SH-SY5Y (cell line): ENCODE results near the gene DZIP1.

Experiments
- GATA2 ChIP-seq: IDR thresholded peaks from 2 replicates; pipeline ENCODE4 v1.6.1; 2011; ENCODE audit warnings: mild to moderate bottlenecking, low read depth, low read length
- GATA3 ChIP-seq: IDR thresholded peaks from 2 replicates; pipeline ENCODE4 v1.6.1; 2011; ENCODE audit warnings: low read depth, mild to moderate bottlenecking, low read length, moderate library complexity

The DZIP1 gene, protein sequence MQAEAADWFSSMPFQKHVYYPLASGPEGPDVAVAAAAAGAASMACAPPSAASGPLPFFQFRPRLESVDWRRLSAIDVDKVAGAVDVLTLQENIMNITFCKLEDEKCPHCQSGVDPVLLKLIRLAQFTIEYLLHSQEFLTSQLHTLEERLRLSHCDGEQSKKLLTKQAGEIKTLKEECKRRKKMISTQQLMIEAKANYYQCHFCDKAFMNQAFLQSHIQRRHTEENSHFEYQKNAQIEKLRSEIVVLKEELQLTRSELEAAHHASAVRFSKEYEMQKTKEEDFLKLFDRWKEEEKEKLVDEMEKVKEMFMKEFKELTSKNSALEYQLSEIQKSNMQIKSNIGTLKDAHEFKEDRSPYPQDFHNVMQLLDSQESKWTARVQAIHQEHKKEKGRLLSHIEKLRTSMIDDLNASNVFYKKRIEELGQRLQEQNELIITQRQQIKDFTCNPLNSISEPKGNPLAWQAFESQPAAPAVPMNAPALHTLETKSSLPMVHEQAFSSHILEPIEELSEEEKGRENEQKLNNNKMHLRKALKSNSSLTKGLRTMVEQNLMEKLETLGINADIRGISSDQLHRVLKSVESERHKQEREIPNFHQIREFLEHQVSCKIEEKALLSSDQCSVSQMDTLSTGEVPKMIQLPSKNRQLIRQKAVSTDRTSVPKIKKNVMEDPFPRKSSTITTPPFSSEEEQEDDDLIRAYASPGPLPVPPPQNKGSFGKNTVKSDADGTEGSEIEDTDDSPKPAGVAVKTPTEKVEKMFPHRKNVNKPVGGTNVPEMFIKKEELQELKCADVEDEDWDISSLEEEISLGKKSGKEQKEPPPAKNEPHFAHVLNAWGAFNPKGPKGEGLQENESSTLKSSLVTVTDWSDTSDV

DNA sequence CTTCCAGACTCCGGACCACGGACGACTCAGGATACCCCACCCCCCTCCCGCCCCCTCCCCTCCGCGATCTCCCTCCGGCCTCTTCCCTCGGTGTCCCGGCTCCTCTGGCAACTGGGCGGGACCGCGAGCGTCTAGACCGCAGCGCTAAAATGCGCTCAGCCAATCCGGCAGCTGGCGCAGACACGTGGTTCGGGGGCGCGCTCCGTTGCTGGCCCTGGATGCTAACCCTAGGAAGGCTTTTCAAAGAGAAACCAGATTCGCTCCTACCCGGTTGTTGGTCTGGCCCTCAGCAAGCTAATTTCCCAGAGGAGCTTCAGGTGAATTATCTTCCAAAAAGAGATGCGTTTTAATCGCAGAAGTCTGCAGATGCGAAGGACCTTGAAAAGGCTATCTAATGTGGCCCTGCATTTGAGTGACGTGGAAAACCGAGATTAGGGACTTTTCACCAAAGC, at the start of gene DZIP1:
DZIP1 (minus strand) TSS at position 106 of the 452 bp plus-strand sequence. CDS start 2,677 bp downstream, outside the sequence.
- TF ChIP-seq GATA2: no peak
- no peak for TF ChIP-seq GATA3

DNA sequence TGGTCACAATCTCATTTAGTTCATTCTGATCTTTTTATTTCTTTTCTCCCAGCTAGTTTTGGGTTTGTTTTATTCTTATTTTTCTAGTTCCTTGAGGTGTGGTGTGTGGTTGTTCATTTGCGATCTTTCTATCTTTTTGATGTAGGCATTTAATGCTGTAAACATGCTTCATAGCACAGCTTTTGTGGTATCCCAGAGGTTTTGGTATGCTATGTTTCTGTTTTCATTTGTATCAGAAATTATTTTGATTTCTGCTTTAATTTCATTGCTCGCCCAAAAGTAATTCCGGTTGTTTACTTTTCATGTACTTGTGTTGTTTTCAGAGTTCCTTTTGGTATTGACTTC, 45.0 kb upstream of the DZIP1 start:
- TF ChIP-seq GATA2: no peak
- no peak for TF ChIP-seq GATA3

GRCh38 chr13:95684418-95684817, 39.9 kb upstream of the DZIP1 start:
- no peak for TF ChIP-seq GATA3
- TF ChIP-seq GATA2: no peak

DNA sequence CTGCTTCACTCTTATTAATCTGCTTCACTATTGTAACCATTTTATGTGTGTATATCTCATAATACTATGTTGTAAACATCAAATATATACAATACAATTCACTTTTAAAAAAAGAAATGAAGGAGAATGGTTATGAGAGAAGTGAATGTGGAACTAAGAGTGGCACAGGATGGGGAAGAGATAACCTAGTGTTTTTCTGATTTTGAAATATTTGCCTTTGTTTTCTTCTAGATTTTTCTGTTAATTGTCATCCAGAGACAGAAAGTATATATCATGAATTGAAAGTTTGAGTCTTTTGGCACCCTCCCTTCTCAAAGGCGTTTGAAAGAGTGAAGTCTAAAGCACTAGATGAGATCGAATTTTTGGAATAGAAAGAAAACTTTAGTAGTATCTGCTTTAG, 35.2 kb upstream of the DZIP1 start:
- no peak for TF ChIP-seq GATA3
- TF ChIP-seq GATA2: no peak

- TF ChIP-seq GATA2: no peak
- TF ChIP-seq GATA3: no peak
Observed at GRCh38 chr13:95678967-95679366, 34.5 kb upstream of the DZIP1 start.

- no peak for TF ChIP-seq GATA2
- TF ChIP-seq GATA3: no peak
Observed at GRCh38 chr13:95677564-95678266, 33.2 kb upstream of the DZIP1 start.

GRCh38 chr13:95676762-95677563, 32.5 kb upstream of the DZIP1 start, which contains the start of gene DNAJC3:
DNAJC3 (plus strand) TSS chr13:95677139; CDS start chr13:95677256, 117 bp downstream.
- TF ChIP-seq GATA2 (no peak), GATA3 (no peak)

GRCh38 chr13:95676105-95676761, 31.7 kb upstream of the DZIP1 start:
- no peak for TF ChIP-seq GATA3
- 0 out of 2 replicates have a peak, but pooled peaks have one; percentile 5 for TF ChIP-seq GATA2

GRCh38 chr13:95671597-95671996, 27.1 kb upstream of the DZIP1 start:
- no peak for TF ChIP-seq GATA3
- TF ChIP-seq GATA2: no peak

DNA sequence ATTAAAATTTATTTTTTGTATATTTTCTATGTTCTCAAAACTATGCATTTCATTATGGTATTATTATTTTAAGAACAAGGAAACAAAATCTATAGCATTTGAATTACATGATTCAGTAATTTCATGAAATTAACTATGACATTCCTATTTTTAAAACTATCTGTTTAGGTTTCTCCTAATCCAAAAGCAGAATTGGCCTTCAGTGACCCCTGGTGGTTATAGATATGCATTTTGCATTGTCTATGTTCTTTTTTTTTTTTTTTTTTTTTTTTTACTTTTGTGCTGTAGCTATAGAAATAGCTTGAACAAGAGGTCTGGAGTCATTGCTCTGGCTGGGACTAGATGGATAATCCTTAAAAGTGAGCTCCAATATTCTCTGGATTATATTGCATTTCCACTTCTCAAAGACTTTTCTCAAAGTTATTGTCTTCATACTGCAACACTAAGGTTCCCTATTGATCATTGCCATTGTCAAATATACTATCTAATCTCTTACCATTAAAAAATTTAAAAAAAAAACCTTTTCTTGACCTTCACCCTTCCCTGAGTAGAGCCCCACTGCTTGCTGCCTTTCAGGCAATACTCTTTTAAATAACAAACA, 16.6 kb upstream of the DZIP1 start:
- TF ChIP-seq GATA2 (no peak), GATA3 (no peak)

DNA sequence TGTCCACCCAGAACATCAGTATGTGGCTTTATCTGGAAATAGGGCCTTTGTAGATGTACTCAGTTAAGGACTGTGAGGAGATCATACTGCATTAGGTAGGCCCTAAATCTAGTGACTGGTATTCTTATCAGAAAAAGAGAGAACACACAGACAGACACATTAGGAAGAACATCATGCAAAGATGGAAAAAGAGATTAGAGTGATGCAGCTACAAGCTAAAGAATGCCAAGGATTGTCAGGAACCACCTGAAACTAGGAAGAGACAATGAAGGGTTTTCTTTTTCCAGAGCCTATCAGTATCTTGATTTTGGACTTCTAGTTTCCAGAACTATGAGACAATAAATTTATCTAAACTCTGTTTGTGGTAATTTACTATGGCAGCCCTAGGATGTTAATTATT, 15.0 kb upstream of the DZIP1 start:
- TF ChIP-seq GATA3 (0 out of 2 replicates have a peak, but pooled peaks have one; percentile 27), GATA2 (peak; percentile 66; the same call in 1 of the 2 replicates)

DNA sequence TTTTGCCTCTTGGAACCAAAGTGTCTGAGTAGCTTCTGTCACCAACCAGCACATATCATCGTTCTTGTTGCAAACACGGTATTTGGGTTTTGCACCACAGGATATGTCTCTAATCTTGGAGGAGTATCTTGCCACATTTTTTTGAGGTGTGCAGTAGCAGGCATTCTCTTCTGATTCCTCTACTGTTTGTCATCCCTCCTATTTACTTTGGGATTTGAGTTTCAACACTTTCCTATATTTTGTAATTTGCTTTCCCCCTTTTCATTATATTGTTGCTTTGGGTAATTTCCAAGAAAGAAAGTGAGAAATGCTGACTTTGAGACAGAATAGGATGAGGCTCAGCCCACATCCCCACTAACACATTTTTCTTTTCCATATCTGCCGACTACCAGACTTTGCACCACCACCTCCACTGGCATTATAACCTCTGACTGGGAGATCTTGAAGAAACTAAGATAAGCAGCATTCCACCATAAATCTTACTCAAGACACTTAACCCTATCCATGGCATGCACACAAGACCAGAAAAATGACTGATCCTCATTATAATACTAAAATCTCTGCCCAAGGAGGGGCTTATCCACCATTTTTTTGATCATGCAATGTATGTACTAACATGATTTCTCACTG, 12.0 kb upstream of the DZIP1 start:
- TF ChIP-seq GATA2 (no peak), GATA3 (no peak)
